Gastroesophageal sphincter (tissue), 3 donors: Measurements from ENCODE around the gene FARS2.

ENCODE experiments used
- CTCF ChIP-seq, 4 experiments: fragments of 200-600 bp in 2 of 4; fragments of 450-650 bp in 2 of 4; sonication (generic) in 1 of 4; IDR thresholded peaks; one replicate each; pipeline ENCODE4 v1.5.1; 2017 to 2019; ENCODE audit warnings: antibody characterized with exemption in 4 of 4, mild to moderate bottlenecking in 2 of 4, moderate library complexity in 2 of 4
- POLR2AphosphoS5 ChIP-seq: sonication (generic); formaldehyde crosslinking; IDR thresholded peaks from one replicate; pipeline ENCODE4 v1.6.1; 2017; ENCODE audit warnings: antibody characterized with exemption

DNA sequence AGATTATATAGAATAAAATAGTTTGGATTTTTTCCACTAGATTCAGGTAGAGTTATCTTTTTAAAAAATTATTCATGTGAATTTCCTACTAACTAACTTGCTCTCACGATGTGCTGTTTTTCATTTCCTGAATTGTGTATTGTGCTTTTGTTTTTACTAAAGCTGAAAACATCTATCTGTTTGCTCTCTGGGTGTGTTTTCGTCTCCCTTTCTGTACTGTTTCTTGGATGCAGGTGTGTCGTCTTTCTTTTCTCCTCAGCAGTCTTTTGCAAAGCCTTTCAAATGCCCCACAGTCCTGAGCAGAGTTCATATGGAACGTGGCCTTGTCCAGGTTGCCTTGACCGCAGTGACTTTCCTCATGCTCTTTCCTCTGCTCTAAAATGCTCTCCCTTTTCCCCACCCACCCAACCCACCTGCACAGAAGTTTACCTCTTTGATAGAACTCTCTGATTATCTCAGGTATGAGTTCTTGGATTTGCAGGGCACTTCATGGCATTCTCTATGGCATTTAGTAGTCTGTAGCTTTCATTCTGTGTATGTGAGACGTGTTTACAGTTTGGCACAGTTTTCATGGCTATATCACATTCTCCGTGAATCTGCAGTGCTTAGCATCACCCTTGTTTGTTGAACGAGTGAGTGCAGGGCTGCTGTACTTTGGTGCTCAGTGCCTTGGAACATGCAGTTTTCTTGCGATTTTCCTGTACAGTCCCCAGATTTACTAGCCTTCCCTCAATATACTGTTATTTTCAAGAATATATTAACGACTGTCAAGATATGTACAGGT, 77.1 kb downstream of the FARS2 start:
- TF ChIP-seq CTCF (IDR thresholded peaks at IDR 0.05) (no peak), POLR2AphosphoS5 (no peak)
